ENCODE data around the gene WIPF3.

The WIPF3 gene

DNA sequence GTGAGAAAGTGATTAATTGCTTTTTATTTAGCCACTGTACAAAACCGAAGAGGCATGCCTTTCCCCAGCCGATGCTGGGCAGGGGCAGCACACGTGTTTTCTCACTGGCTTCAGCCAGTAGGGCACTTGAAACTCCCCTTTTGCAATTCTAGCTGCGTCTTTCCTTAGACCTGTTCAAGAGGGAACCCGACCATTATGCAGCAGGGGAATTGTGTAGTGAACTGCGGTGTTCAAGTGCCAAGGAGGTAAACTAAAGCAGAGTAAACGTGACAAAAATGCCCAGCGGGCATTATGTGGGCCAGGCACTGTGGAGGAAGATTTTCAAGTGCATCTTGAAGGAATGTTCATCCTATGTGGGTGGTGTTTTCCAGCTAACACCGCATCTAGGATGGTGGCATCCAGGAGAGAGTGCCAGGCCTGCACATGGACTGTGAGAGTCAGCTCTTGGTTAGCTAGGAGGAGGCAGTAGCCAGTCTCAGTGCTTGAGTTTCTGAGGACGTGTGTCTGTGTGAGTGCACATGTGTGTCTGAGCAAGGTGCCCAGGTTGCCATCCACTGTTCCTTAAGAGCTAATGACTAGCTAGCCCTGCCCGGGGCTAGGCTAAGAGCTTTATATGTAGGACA lies 3.3 kb downstream of the WIPF3 start:
- no peak for DNase-seq (ENCODE audit: low read depth)

DNA sequence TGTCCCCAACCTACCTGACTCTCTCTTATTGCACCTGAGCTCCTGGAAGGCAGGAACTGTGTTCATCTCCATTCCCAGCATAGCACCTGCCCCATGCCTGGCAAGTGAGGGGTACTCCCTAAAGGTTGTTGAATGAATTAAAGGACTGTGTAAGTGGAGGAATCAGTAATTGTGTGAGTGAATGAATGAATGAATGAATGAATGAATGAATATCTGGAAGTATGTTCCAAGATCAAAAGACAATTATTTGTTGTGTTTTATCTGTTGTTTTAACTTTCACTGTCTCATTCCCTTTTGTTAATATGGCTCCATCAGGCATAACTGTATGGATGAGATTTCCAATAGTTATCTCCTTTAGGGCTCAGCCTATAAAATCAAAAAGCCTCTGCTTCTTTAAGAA lies 4.0 kb downstream of the WIPF3 start:
- no peak for DNase-seq (ENCODE audit: low read depth)

DNA sequence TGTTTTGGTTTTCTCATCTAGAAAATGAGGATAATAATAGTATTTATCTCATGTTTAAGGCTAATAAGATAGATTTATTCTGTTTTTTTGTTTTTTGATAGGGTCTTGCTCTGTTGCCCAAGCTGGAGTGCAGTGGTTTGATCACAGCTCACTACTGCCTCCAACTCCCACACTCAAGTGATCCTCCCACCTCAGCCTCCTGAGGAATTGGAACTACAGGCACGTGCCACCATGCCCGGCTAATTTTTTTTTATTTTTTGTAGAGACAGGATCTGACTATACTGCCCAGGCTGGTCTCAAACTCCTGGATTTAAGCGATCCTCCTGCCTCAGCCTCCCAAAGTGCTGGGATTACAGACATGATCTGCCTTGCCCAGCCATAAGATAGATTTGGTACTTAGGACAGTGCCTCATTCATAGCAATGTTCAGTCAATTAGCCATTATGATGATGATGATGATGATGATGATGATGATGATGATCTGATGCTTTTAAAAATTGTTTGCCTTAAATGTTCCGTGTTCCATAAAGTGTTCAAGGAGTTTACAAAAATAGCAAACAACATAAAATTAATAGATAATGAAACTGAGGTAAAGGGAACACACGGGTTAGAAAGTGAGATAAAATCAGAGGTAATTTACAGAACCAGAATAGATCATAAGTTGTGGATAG lies 4.6 kb downstream of the WIPF3 start:
- DNase-seq (ENCODE audit: low read depth), result no peak

DNA sequence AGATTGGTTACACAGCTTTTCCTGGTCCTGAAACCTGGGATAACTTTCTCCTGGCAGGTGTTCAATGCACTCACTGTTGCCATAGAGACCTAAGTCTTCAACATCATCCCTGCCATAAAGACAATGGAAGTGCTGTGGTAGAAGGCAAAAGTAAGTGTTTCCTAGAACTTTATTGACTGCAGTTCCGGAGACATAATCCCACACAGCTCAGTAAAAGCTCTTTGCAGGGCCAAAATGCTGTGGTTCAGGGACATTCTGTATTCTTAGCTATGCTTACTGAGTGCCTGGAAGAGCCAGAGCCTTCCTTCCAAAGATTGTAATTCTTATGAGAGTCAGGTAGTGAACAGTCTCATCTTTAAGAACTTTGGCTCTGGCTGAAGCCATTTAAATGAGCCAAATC lies 5.3 kb downstream of the WIPF3 start:
- DNase-seq (ENCODE audit: low read depth), result no peak

DNA sequence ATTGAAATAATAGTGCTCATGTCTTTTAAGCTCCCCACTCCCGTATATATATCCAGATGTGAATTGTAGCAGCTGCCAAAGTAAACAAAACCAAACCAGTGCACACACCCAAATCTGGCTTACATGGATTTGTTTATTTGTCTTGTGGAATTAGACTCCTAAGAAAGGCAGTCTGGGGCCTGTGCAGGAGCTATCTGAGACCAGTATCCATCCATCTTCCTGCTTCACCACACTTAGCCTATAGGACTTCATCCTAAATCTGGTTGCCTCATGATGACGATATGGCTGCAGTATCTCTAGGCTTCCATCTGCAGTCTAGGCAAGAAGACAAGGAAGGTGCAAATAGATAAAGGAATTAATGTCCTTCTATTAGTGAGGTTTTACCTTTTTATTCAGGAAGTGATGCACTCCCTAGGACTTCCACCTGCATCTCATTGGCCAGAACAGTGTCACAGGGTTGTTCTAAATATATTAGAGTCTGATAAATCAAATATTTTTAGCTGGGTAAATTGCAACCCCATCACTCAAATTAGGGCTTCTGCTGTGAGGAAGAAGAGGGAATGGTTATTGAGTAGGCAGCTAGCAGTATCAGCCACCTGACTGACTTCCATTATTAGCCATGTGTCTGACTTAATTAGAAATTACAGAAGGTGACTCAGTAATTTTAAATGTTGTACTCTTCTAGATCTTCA lies 6.0 kb downstream of the WIPF3 start:
- no peak for DNase-seq (ENCODE audit: low read depth)

DNA sequence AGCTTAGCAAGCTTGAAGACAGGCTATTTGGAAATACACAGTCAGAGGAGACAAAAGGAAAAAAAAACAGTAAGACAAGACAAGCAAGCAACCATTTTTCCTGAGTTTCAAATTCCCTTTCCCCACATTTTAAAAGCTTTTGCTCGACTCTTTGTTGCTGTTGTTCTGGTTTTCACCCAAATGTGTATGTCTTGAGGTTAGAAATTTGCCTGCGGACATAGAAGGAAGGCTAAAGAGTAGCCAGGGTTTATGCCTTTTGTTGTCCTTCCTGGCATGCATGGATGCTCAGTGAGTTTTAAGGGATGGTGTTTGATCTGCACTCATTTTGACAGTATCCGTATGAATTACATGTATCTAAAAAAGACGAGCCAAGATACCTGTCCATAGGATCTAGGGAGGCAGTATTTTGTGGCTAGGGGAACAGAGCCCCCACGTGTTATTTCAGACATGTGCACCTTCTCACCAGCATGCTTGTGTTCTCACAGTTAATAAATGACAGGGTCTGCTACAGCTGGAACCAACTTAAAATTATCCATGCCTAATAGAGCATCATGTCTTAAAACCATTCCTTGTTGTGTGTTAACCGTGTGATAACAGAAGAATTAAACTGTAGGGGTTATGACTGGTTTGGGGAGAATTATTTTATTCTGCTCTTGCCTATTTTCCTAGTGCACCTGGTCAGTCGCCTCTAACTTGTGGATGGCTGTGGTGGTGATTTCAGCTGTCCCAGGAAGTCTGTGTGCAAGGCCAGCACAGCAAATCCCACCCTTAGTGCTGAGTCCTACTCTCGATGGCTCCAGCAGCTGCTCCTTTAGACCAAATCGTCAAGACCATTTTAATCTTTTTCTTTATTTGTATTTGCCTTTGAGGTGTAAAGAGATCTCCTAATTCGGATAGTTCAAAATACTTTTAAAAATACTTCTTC lies 9.1 kb downstream of the WIPF3 start:
- DNase-seq (ENCODE audit: low read depth), result no peak

DNA sequence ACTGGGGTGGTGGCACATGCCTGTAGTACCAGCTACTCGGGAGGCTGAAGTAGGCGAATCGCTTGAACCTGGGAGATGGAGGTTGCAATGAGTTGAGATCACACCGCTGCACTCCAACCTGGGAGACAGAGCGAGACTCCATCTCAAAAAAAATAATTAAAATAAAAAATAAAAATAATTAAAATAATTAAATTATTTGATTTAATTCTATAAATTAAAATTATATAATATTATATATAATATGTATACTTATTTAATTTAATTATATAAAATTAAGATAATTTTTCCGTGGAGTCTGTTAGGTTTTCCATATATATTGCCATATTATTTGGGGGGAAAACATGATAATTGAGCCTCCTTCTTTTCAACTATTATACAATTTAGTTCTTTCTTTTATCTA lies 12.0 kb downstream of the WIPF3 start:
- no peak for DNase-seq (ENCODE audit: low read depth)

DNA sequence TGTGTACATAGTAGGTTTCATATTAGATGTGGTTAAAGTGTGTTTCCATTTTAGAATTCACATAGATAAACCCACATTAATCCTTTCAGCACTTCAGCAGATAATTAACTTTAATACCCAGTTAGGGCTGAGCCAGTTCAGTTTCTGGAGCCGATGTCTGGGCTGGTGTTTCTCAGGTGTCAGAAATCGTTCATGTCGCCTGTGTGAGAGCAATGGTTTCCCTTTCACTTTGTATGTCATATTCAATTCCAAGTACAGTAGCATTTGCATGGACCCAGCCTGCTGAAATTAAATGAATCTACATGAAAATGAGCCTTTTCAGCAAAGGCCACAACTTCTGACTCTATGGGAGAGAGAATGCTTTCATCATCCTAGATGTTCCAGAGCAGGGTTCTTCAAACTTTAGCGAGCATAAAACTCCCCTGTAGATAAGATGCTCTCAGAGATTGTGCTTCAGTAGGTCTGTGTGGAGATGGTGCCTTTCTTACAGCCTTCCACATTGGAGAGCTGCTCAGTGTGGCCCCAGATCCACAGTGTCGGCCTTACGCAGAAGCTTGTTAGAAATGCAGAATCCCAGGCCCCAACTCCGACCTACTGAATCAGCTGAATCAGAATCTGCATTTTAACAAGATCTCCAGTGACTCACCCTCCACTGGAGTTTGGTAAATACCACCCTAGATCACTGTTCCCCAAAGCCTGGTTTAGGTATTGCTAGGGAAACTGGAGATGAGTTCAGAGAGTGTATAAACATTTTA lies 19.6 kb downstream of the WIPF3 start:
- DNase-seq (ENCODE audit: low read depth), result no peak

DNA sequence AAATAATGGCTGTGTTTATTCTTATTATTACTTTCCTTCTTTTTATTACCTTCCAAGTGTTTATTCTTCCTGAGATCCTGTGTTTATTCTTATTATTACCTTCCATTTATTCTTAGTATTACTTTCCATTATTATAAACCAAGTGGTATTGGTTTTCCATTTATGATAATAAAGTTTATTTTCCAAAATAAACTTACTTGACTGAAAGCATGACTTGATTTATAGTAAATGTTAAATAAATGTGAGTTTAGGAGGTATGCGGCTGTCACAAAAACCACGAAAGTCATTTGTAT lies 20.2 kb downstream of the WIPF3 start:
- no peak for DNase-seq (ENCODE audit: low read depth)

DNA sequence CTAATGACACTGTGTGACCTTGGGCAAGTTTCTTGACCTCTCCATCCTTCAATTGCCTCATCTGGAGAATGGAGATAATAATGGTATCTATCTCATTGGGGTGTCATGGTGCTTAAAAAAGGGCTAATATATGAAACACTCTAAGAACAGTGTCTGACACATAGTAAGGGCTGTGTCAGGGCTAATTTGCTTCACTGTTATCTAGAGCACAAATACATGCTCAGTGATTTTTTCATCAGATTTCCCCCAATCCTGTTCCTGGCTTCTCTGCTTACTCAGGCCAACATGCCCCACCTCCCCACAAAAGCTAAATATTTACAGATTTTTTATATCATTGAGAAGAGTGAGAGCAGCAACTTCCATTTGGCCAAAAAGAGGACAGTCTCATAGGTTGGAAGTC lies 20.6 kb downstream of the WIPF3 start:
- DNase-seq (ENCODE audit: low read depth), result no peak

DNA sequence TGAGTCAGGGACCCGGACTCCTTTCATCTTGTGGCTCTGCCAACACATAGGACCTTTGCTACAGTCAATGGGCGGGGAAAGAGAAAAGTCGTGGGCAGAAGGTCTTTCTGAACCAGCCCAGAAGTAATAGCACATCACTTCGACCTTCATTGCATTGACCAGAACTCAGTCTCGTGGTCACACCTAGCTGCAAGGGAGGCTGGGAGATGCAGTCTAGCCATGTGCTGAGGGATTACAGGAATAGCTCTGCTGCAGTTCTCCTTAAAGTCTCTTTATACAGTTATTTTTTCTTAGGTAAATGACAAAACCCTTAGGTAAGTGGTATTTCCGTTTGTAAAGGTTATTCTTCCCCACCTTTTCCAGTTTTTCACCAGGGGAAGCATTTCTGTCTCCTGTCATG lies 25.4 kb downstream of the WIPF3 start:
- no peak for DNase-seq (ENCODE audit: low read depth)

DNA sequence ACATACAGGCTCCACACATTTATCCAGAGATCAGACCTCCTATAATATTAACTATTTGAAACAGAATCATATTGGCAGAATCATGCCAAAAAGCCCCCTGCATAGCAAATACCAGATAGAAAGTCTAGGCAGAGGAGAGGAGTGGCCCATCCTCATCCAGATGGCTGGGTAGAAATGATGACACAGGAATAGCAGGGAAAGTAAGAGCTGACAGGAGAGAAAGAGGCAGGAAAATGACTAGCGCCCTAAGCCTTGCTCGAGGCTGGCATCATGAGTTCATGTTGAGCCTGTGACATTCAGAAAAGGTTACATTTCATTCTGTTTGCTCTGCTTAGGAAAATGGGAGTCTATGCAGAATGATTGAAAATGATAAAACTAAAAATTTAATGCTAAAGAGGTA lies 27.6 kb downstream of the WIPF3 start:
- no peak for DNase-seq (ENCODE audit: low read depth)

DNA sequence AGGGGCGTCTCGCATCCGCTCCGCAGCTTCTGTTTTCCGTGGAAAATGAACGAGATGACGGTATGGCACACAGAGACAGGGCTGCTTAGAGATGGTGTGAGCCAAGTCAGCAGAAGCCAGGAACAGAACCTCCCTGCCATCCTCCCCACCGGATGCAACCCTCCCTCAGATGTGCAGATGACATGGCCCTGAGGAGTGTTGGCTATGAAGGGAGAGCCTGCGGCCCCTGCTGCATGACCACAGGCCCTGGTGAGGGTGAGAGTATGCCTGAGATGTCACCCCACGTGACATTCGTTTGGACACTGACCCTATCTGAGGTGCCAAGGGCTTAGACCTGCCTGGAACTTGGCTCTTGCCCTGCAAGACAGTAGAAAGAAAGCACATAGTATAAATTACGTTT lies 29.4 kb downstream of the WIPF3 start:
- no peak for DNase-seq (ENCODE audit: low read depth)

DNA sequence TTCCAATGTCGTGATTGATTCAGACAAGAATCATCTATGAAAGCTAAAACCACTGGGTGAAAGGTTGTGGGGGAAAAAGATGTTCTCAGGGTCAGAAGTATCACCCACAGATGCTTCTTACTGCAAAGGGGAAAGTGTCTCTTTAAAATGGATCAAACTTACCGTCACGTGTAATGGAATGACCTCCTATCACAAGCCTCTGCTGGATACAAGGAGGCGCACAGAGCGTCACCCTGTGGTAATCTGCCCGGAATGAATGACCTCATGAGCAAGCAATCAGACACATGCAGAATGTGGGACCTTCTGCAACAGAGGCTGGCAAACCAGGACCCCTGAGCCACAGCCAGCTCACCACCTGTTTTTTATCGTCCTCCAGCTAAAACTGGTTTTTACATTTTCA lies 33.0 kb downstream of the WIPF3 start:
- peak; percentile 48 for DNase-seq (ENCODE audit: low read depth)

DNA sequence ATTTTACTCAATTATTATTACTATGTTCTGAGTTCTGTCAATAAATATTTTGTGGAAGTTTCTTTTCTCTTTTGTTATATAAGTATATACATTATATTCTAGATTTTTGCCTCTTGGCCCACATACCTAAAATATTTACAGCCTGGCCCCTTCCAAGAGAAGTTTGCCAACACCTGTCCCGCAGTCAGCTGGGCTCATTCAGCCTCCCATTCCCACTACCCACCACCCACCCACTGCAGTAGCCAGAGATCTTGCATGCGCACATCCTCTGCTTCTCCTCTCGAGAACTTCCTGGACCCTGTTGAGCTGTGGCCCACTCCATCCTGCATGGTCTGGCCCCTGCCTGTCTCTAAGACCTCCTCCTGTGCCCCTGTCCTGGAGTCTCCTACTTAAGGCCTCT lies 33.6 kb downstream of the WIPF3 start:
- no peak for DNase-seq (ENCODE audit: low read depth)

DNA sequence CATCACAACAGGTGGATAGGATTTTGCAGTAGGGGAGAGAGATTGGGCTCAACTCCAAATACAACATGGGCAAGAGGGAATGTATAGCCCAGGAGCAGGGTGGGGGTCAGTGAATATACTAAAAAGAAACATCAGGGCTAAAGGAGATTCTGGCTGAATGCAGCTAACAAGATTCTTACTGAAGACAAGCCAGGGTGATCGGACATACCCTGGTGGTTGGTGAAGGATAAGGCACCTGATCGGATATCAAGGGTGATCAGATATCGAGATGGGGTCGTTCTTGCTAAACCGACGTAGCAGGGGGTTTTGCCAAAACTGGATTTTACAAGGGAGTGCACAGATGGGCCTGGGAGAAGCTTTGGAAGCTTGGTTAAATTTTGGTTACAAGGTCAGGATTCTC lies 34.4 kb downstream of the WIPF3 start:
- no peak for DNase-seq (ENCODE audit: low read depth)

DNA sequence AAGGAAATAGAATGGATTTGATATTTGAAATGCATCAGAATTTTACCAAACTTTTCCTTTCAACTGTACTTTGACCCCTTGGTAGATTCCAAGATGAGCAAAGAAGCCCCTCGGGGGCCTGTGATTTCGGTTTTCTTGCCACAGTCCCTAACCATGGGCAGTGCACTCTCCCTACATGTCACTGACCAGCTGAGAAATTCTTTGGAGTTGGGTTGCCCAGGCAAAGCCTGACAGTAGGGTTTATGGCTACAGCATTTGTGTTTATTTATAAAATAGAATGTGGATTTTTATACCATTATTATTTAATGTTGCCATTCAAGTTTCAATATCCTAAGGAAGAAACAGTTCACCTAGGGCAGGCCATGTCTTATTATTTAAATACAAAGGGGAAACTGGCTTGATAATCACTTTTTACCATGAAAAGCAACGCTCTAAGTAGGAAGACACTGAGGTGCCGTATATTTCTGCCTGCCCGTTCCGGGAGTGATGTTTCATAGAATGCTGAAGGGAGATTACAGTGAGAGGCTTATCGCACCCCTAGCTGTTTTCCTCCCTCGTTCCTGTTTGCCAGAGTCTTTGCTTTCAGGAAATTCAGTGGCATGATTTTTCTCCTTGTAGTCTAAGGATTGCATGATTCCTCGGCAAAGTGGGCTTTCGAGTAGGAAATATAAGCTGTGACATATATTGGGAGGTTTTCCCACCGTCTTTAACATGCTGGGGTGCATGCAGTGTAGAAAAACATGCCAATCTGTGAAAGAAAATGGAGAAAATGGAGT lies 35.8 kb downstream of the WIPF3 start:
- DNase-seq (ENCODE audit: low read depth), result no peak

DNA sequence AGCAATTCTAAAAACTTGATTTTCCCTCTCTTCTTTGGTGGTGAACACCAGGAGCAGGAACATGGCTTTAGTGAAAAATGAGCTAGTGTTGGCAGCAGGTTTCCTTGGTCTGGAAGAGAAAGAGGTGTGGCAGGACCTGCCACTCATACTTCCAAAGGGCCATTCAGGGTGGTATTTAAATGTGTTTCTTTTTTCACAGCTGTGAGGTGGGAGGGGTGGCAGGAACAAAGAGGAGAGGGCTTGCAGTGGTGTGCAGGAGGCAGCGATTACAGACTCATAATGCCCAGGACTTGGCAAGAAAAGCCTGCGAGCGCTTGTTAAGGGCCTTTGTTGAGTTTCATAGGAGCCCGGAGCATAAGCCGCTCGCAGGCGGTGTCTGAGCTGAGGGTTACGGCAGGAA lies 36.8 kb downstream of the WIPF3 start:
- no peak for DNase-seq (ENCODE audit: low read depth)

DNA sequence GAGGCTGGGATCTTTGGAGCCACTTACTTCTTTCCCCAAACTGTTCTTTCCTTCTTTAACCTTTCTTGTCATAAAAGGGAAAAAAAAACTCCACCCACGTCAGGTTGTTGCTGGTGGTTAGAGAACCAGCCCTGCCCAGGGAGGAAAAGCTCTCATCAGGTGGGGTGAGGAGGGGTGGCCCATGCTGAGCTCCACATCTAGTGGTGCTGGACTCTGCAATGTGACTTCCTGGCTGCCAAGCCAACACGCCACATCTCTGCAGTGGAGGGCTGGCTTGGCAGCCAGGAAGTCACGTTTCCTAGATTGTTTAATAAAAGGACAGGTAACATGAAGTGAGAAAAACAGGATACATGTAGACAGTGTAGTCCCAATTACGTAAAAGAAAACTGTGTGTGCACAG lies 37.4 kb downstream of the WIPF3 start:
- DNase-seq (ENCODE audit: low read depth), result no peak

DNA sequence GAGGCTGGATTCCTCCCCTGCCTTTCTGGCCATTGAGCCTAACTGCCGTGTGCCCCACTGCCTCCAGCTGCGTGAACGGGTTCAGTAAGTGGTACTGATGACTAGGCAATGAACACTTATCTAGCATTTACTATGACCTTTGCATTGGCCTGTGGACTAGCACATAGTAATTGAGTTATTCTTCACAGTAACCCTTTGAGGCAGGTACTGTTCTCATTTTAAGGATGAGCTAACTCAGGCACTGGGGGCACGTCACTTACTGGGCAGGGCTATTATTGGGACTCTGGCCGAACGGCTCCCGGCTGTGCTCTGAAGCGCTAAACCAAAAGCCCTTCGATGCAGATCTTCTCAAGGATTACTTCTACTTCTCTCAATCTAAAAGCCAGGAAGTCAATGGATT lies 38.3 kb downstream of the WIPF3 start:
- DNase-seq (ENCODE audit: low read depth), result no peak

DNA sequence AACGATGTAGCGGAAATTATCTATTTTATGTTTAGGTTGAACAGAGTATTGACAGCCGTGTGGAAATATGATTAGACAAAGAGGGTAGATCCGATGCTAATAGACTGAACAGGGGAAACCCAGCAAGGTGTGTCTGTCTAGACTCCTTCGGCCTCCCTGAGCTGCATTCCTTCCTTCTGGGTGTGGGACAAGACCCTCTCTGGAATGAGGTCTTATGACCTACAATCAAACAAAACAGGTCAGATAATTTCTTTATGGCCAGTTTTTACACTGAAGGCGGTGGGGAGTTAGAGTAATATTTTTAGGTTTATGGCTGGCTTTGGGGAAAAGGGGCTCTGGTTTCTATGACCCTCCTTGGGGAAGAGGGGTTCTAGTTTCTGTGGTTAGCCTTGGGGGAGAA lies 41.2 kb downstream of the WIPF3 start:
- no peak for DNase-seq (ENCODE audit: low read depth)

Data from GM04503 (cell line).